ENCODE data around the gene IL13RA1. TPM values are rescaled to one million over a fixed set of nuclear protein-coding genes. Genes with fewer than 3 reads are reported as not detected.

Gene IL13RA1
- total and polyA plus RNA-seq, 2 of the 13 experiments (the other 11 are each of a cell fraction or from before 2014, with no cell fraction given): 56.6 to 73.5 TPM

DNA sequence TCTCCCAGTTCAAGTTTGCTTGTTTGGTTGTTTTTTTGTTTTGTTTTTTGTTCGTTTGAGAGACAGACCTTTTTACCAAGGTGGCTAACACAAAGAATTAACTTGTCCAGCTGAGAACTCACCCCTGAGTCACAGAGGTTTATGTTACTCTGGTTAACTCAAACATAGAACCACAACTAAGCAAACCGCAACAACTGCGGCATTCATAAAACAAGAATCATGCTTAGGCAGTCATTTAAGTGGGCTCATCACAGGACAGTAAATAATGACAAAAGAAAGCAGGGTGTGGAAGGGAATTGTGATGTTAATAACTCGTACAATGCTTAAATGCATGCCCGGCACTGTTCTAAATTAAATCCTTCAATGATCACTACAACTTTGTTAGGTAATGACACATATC lies 24.7 kb upstream of the IL13RA1 start (continued):
- TF ChIP-seq ZNF547 (CRISPR knock-in tag; IDR thresholded peaks at IDR 0.05): no peak
- no peak for TF ChIP-seq FOXA1 (IDR thresholded peaks at IDR 0.05)
- TF ChIP-seq FOXA1 (CRISPR knock-in tag; IDR thresholded peaks at IDR 0.05): 0 out of 2 replicates have a peak, but pooled peaks have one; percentile 13
- TF ChIP-seq ZNF33B (CRISPR knock-in tag; IDR thresholded peaks at IDR 0.05): no peak
- TF ChIP-seq ESRRA (CRISPR knock-in tag; IDR thresholded peaks at IDR 0.05; ENCODE audit: low read depth): no peak
- TF ChIP-seq, protein P1, sequence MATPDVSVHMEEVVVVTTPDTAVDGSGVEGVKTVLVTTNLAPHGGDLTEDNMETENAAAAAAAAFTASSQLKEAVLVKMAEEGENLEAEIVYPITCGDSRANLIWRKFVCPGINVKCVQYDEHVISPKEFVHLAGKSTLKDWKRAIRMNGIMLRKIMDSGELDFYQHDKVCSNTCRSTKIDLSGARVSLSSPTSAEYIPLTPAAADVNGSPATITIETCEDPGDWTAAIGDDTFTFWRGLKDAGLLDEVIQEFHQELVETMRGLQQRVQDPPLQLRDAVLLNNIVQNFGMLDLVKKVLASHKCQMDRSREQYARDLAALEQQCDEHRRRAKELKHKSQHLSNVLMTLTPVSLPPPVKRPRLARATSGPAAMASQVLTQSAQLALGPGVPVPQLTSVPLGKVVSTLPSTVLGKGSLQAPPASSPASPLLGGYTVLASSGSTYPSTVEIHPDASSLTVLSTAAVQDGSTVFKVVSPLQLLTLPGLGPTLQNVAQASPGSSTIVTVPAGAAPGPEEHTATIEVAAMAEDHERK (CRISPR knock-in tag; IDR thresholded peaks at IDR 0.05; ENCODE audit: low read depth): no peak
- TF ChIP-seq, protein P2, sequence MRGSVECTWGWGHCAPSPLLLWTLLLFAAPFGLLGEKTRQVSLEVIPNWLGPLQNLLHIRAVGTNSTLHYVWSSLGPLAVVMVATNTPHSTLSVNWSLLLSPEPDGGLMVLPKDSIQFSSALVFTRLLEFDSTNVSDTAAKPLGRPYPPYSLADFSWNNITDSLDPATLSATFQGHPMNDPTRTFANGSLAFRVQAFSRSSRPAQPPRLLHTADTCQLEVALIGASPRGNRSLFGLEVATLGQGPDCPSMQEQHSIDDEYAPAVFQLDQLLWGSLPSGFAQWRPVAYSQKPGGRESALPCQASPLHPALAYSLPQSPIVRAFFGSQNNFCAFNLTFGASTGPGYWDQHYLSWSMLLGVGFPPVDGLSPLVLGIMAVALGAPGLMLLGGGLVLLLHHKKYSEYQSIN (CRISPR knock-in tag; IDR thresholded peaks at IDR 0.05; ENCODE audit: borderline replicate concordance): no peak
- TF ChIP-seq ZNF614 (CRISPR knock-in tag; IDR thresholded peaks at IDR 0.05; ENCODE audit: borderline replicate concordance): no peak
- no peak for TF ChIP-seq CENPT (CRISPR knock-in tag; IDR thresholded peaks at IDR 0.05; ENCODE audit: low read depth)
- TF ChIP-seq FOXP1 (IDR thresholded peaks at IDR 0.05): no peak; the same call in 1 of the 2 replicates
- TF ChIP-seq FOXP1 (CRISPR knock-in tag; IDR thresholded peaks at IDR 0.05): peak; percentile 58; the same call in 1 of the 2 replicates
- no peak for TF ChIP-seq MTA3 (CRISPR knock-in tag; IDR thresholded peaks at IDR 0.05)
- peak; percentile 77; the same call in 1 of the 2 replicates for TF ChIP-seq TBX3 (IDR thresholded peaks at IDR 0.05; ENCODE audit: borderline replicate concordance)
- TF ChIP-seq, protein P3, sequence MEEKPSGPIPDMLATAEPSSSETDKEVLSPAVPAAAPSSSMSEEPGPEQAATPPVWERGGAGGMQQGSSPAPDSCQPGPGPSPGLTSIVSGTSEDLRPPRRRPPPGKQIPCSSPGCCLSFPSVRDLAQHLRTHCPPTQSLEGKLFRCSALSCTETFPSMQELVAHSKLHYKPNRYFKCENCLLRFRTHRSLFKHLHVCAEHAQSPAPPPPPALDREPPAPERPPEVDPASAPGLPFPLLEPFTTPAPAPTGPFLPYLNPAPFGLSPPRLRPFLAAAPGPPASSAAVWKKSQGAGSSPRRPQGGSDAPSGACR (CRISPR knock-in tag; IDR thresholded peaks at IDR 0.05): no peak
- TF ChIP-seq, protein P4, sequence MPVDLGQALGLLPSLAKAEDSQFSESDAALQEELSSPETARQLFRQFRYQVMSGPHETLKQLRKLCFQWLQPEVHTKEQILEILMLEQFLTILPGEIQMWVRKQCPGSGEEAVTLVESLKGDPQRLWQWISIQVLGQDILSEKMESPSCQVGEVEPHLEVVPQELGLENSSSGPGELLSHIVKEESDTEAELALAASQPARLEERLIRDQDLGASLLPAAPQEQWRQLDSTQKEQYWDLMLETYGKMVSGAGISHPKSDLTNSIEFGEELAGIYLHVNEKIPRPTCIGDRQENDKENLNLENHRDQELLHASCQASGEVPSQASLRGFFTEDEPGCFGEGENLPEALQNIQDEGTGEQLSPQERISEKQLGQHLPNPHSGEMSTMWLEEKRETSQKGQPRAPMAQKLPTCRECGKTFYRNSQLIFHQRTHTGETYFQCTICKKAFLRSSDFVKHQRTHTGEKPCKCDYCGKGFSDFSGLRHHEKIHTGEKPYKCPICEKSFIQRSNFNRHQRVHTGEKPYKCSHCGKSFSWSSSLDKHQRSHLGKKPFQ (CRISPR knock-in tag; IDR thresholded peaks at IDR 0.05; ENCODE audit: insufficient replicate concordance): no peak
- no peak for TF ChIP-seq ZNF501 (CRISPR knock-in tag; IDR thresholded peaks at IDR 0.05)
- TF ChIP-seq ZNF598 (CRISPR knock-in tag; IDR thresholded peaks at IDR 0.05; ENCODE audit: borderline replicate concordance): no peak
- TF ChIP-seq, protein P5, sequence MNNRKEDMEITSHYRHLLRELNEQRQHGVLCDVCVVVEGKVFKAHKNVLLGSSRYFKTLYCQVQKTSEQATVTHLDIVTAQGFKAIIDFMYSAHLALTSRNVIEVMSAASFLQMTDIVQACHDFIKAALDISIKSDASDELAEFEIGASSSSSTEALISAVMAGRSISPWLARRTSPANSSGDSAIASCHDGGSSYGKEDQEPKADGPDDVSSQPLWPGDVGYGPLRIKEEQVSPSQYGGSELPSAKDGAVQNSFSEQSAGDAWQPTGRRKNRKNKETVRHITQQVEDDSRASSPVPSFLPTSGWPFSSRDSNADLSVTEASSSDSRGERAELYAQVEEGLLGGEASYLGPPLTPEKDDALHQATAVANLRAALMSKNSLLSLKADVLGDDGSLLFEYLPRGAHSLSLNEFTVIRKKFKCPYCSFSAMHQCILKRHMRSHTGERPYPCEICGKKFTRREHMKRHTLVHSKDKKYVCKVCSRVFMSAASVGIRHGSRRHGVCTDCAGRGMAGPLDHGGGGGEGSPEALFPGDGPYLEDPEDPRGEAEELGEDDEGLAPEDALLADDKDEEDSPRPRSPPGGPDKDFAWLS (CRISPR knock-in tag; IDR thresholded peaks at IDR 0.05; ENCODE audit: borderline replicate concordance): no peak
- TF ChIP-seq, protein P6, sequence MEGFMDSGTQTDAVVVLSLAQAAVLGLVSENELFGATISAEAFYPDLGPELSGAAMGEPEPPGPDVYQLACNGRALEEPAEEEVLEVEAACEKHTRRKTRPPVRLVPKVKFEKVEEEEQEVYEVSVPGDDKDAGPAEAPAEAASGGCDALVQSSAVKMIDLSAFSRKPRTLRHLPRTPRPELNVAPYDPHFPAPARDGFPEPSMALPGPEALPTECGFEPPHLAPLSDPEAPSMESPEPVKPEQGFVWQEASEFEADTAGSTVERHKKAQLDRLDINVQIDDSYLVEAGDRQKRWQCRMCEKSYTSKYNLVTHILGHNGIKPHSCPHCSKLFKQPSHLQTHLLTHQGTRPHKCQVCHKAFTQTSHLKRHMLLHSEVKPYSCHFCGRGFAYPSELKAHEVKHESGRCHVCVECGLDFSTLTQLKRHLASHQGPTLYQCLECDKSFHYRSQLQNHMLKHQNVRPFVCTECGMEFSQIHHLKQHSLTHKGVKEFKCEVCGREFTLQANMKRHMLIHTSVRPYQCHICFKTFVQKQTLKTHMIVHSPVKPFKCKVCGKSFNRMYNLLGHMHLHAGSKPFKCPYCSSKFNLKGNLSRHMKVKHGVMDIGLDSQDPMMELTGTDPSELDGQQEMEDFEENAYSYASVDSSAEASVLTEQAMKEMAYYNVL (CRISPR knock-in tag; IDR thresholded peaks at IDR 0.05; ENCODE audit: borderline replicate concordance): no peak
- TF ChIP-seq ADNP (CRISPR knock-in tag; IDR thresholded peaks at IDR 0.05): no peak
- no peak for TF ChIP-seq RORA (CRISPR knock-in tag; IDR thresholded peaks at IDR 0.05)
- no peak for TF ChIP-seq SOX6 (IDR thresholded peaks at IDR 0.05)
- TF ChIP-seq SOX6 (CRISPR knock-in tag; IDR thresholded peaks at IDR 0.05): peak; percentile 30; the same call in 1 of the 2 replicates
- no peak for TF ChIP-seq ZMYM2 (CRISPR knock-in tag; IDR thresholded peaks at IDR 0.05)
